Measurements from ENCODE around the gene NTF4. TPM values are rescaled to one million over a fixed set of nuclear protein-coding genes. Genes with fewer than 3 reads are reported as not detected.
"Not testable (repeated sequence)": the region's sequence is repeated elsewhere in the genome, so short reads cannot be mapped to it uniquely, and the experiment has no call there.

NTF4 gene
- total and polyA plus RNA-seq, 4 donors, result 2.1 to 5.2 (median 2.8) TPM

DNA sequence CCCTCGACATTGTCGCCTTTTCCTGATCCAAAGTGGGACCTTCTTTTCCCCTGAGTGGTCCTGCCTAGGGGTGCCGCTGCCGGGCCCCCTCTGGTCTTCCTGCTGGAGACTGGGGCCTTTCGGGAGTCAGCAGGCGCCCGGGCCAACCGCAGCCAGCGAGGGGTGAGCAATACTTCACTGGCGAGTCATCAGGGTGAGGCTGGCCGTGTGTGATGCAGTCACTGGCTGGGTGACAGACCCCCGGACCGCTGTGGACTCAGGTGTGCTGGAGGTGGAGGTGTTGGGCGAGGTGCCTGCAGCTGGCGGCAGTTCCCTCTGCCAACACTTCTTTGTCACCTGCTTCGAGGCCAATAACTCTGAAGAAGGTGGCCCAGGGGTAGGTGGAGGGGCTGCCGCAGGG lies 22.4 kb downstream of the NTF4 start:
- Histone ChIP-seq H3K27ac (ENCODE audit: low read depth in 1 of 2, low read length in 1 of 2) (no peak overlapping the region), H3K36me3 (ENCODE audit: control insufficient read depth in 4 of 4, insufficient read depth in 4 of 4, low read length in 4 of 4) (no peaks in the 10 kb centered on the region), H3K9me3 (ENCODE audit: control insufficient read depth in 4 of 4, insufficient read depth in 3 of 4, low read length in 3 of 4) (no peaks in the 10 kb centered on the region), H3K4me3 (no peak overlapping the region), H3K4me1 (ENCODE audit: control insufficient read depth in 5 of 5, insufficient read depth in 5 of 5, low read length in 5 of 5) (no peaks in the 10 kb centered on the region), H3K9ac (ENCODE audit: insufficient read depth in 1 of 2, low read length in 2 of 2) (no peak overlapping the region), H3K27me3 (ENCODE audit: control insufficient read depth in 3 of 3, insufficient read depth in 3 of 3, low read length in 2 of 3) (no peaks in the 10 kb centered on the region)
- TF ChIP-seq, protein P1, sequence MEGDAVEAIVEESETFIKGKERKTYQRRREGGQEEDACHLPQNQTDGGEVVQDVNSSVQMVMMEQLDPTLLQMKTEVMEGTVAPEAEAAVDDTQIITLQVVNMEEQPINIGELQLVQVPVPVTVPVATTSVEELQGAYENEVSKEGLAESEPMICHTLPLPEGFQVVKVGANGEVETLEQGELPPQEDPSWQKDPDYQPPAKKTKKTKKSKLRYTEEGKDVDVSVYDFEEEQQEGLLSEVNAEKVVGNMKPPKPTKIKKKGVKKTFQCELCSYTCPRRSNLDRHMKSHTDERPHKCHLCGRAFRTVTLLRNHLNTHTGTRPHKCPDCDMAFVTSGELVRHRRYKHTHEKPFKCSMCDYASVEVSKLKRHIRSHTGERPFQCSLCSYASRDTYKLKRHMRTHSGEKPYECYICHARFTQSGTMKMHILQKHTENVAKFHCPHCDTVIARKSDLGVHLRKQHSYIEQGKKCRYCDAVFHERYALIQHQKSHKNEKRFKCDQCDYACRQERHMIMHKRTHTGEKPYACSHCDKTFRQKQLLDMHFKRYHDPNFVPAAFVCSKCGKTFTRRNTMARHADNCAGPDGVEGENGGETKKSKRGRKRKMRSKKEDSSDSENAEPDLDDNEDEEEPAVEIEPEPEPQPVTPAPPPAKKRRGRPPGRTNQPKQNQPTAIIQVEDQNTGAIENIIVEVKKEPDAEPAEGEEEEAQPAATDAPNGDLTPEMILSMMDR (IDR thresholded peaks at IDR 0.05; ENCODE audit: control extremely low read depth, extremely low read depth), result no peak
- WGBS, 2 donors, result 78 to 88% methylated on average over 17 of the region's 17 CpGs
- ATAC-seq (ENCODE audit: insufficient read depth, low FRiP score) (no peak), DNase-seq (no peak)

DNA sequence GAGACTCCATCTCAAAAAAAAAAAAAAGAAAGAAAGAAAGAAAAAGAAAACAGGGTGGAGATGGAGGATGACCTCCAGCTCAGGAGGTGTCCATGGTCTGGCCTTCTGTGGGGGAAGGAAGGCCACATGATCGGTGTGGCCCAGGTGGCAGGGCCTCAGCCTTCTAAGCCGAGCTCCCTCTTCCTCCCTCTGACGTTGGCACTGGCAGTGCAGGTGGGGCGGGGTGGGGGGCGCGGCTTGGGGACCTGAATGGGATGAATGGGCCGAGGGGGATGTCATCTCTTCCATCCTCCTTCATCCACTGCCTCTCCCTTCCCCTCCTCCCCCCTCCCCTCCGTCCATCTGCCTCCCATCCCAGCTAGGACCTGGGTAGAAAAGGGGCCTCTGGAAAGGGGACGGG lies 24.9 kb downstream of the NTF4 start:
- H3K4me1 ChIP-seq (ENCODE audit: control insufficient read depth in 5 of 5, insufficient read depth in 5 of 5, low read length in 5 of 5); ATAC-seq (ENCODE audit: insufficient read depth, low FRiP score); H3K9ac ChIP-seq (ENCODE audit: insufficient read depth in 1 of 2, low read length in 2 of 2); H3K27ac ChIP-seq (ENCODE audit: low read depth in 1 of 2, low read length in 1 of 2); H3K36me3 ChIP-seq (ENCODE audit: control insufficient read depth in 4 of 4, insufficient read depth in 4 of 4, low read length in 4 of 4); H3K9me3 ChIP-seq (ENCODE audit: control insufficient read depth in 4 of 4, insufficient read depth in 3 of 4, low read length in 3 of 4); H3K4me3 ChIP-seq; DNase-seq; H3K27me3 ChIP-seq (ENCODE audit: control insufficient read depth in 3 of 3, insufficient read depth in 3 of 3, low read length in 2 of 3): not testable (repeated sequence)
- WGBS, 2 donors, result 62 to 79% methylated on average over 8 to 9 of the region's 9 CpGs

GRCh38 chr19:49038557-49039276 lies 25.9 kb downstream of the NTF4 start:
- not testable (repeated sequence) for H3K4me1 ChIP-seq (ENCODE audit: control insufficient read depth in 5 of 5, insufficient read depth in 5 of 5, low read length in 5 of 5); H3K4me3 ChIP-seq

DNA sequence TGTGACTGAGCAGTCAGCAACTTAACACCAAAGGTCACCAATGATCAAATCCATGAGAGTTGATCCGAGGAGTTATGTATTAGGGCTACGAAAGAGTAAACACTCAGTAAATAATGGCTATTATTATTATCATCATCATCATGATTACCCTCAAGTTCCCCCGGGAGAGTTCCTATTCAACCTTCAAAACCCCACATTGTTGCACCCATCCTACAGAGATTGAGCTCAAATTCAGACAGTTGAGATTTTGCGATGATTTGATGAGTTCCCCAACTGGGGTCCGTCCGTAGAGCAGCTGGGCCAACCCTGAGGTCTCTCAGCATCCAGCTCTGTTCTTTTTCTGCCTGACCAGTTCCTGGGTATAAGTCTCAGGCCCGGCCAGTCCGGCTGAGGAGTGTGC lies 26.5 kb downstream of the NTF4 start:
- whole genome bisulfite sequencing, 2 donors, result 91% methylated on average over 6 to 8 of the region's 8 CpGs
- not testable (repeated sequence) for H3K9me3 ChIP-seq (ENCODE audit: control insufficient read depth in 4 of 4, insufficient read depth in 3 of 4, low read length in 3 of 4); H3K4me1 ChIP-seq (ENCODE audit: control insufficient read depth in 5 of 5, insufficient read depth in 5 of 5, low read length in 5 of 5); H3K36me3 ChIP-seq (ENCODE audit: control insufficient read depth in 4 of 4, insufficient read depth in 4 of 4, low read length in 4 of 4); H3K27me3 ChIP-seq (ENCODE audit: control insufficient read depth in 3 of 3, insufficient read depth in 3 of 3, low read length in 2 of 3); H3K4me3 ChIP-seq; H3K27ac ChIP-seq (ENCODE audit: low read depth in 1 of 2, low read length in 1 of 2); ATAC-seq (ENCODE audit: insufficient read depth, low FRiP score); H3K9ac ChIP-seq (ENCODE audit: insufficient read depth in 1 of 2, low read length in 2 of 2); DNase-seq

More at GRCh38 chr19:49038557-49039276, 25.9 kb downstream of the NTF4 start:
- DNase-seq; H3K27ac ChIP-seq (ENCODE audit: low read depth in 1 of 2, low read length in 1 of 2); H3K36me3 ChIP-seq (ENCODE audit: control insufficient read depth in 4 of 4, insufficient read depth in 4 of 4, low read length in 4 of 4); ATAC-seq (ENCODE audit: insufficient read depth, low FRiP score); H3K9ac ChIP-seq (ENCODE audit: insufficient read depth in 1 of 2, low read length in 2 of 2); H3K9me3 ChIP-seq (ENCODE audit: control insufficient read depth in 4 of 4, insufficient read depth in 3 of 4, low read length in 3 of 4); H3K27me3 ChIP-seq (ENCODE audit: control insufficient read depth in 3 of 3, insufficient read depth in 3 of 3, low read length in 2 of 3): not testable (repeated sequence)
- WGBS, 2 donors, result 87 to 90% methylated on average over 26 of the region's 26 CpGs

DNA sequence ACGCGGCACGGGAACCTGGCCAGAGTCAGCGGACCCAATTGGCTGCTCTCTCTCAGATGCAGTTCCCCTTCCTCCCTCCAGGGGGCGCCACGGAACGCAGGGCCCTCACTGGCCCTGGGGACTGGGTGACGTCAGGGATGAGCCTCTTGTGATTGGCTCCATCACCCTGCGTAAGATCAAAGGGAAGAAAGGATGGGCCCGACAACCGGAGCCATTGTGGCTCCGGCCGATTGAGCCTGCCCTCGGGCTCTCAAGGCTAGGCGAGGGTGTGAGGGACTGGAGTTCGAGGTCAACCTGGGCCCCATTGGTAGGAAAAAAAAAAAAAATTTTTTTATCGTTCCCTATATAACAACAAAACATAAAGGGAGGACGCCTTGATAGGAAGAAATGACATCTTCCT lies 27.8 kb downstream of the NTF4 start, which contains the start of gene CGB1:
CGB1 (minus strand) TSS at position 81 of the 400 bp plus-strand sequence. CDS start 184 bp downstream, outside the sequence.
- H3K9ac ChIP-seq (ENCODE audit: insufficient read depth in 1 of 2, low read length in 2 of 2); H3K27me3 ChIP-seq (ENCODE audit: control insufficient read depth in 3 of 3, insufficient read depth in 3 of 3, low read length in 2 of 3); H3K27ac ChIP-seq (ENCODE audit: low read depth in 1 of 2, low read length in 1 of 2); DNase-seq; H3K4me3 ChIP-seq; H3K36me3 ChIP-seq (ENCODE audit: control insufficient read depth in 4 of 4, insufficient read depth in 4 of 4, low read length in 4 of 4); H3K9me3 ChIP-seq (ENCODE audit: control insufficient read depth in 4 of 4, insufficient read depth in 3 of 4, low read length in 3 of 4); H3K4me1 ChIP-seq (ENCODE audit: control insufficient read depth in 5 of 5, insufficient read depth in 5 of 5, low read length in 5 of 5); ATAC-seq (ENCODE audit: insufficient read depth, low FRiP score): not testable (repeated sequence)
- 48 to 61% methylated on average over 17 to 18 of the region's 18 CpGs for WGBS, 2 donors

DNA sequence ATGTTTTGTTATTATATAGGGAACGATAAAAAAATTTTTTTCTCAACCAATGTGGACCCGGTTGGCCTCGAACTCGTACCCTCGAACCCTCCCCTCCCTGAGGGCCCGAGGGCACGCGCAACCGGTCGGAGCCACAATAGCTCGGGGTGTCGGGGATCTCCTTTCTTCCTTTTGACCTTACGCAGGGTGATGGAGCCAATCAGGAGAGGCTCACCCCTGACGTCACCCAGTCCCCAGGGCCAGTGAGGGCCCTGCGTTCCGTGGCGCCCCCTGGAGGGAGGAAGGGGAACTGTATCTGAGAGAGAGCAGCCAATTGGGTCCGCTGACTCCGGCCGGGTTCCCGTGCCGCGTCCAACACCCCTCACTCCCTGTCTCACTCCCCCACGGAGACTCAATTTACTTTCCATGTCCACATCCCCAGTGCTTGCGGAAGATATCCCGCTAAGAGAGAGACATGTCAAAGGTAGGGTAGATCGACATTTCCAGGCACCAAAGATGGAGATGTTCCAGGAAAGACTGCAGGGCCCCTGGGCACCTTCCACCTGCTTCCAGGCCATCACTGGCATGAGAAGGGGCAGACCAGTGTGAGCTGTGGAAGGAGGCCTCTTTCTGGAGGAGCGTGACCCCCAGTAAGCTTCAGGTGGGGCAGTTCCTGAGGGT lies 32.8 kb downstream of the NTF4 start, which contains the start of gene CGB2:
CGB2 (plus strand) TSS at position 249 of the 660 bp plus-strand sequence; CDS start at position 455, 206 bp downstream.
- not testable (repeated sequence) for H3K27me3 ChIP-seq (ENCODE audit: control insufficient read depth in 3 of 3, insufficient read depth in 3 of 3, low read length in 2 of 3); ATAC-seq (ENCODE audit: insufficient read depth, low FRiP score); H3K9ac ChIP-seq (ENCODE audit: insufficient read depth in 1 of 2, low read length in 2 of 2); H3K27ac ChIP-seq (ENCODE audit: low read depth in 1 of 2, low read length in 1 of 2); H3K9me3 ChIP-seq (ENCODE audit: control insufficient read depth in 4 of 4, insufficient read depth in 3 of 4, low read length in 3 of 4); H3K4me3 ChIP-seq; H3K36me3 ChIP-seq (ENCODE audit: control insufficient read depth in 4 of 4, insufficient read depth in 4 of 4, low read length in 4 of 4); H3K4me1 ChIP-seq (ENCODE audit: control insufficient read depth in 5 of 5, insufficient read depth in 5 of 5, low read length in 5 of 5); DNase-seq
- 22 to 28% methylated on average over 27 to 28 of the region's 28 CpGs for WGBS, 2 donors

GRCh38 chr19:49030323-49030722 lies 34.3 kb downstream of the NTF4 start:
- H3K27ac ChIP-seq (ENCODE audit: low read depth in 1 of 2, low read length in 1 of 2); H3K36me3 ChIP-seq (ENCODE audit: control insufficient read depth in 4 of 4, insufficient read depth in 4 of 4, low read length in 4 of 4); ATAC-seq (ENCODE audit: insufficient read depth, low FRiP score); H3K4me3 ChIP-seq; H3K9me3 ChIP-seq (ENCODE audit: control insufficient read depth in 4 of 4, insufficient read depth in 3 of 4, low read length in 3 of 4); H3K4me1 ChIP-seq (ENCODE audit: control insufficient read depth in 5 of 5, insufficient read depth in 5 of 5, low read length in 5 of 5); H3K9ac ChIP-seq (ENCODE audit: insufficient read depth in 1 of 2, low read length in 2 of 2); H3K27me3 ChIP-seq (ENCODE audit: control insufficient read depth in 3 of 3, insufficient read depth in 3 of 3, low read length in 2 of 3); DNase-seq: not testable (repeated sequence)
- 91 to 94% methylated on average over 3 to 5 of the region's 8 CpGs for WGBS, 2 donors
